IMR-90 (cell line): ENCODE data around the gene CALCOCO1.

Experiments
- CTCF ChIP-seq: conservative IDR thresholded peaks from 2 replicates; pipeline ENCODE4 v1.5.1; 2012; ENCODE audit warnings: mild to moderate bottlenecking, low read depth, low read length, improper control_type of control experiment
- ELK1 ChIP-seq: fragments of 150-350 bp; IDR thresholded peaks from 2 replicates; pipeline ENCODE4 v1.6.1; 2016; ENCODE audit warnings: low read depth, mild to moderate bottlenecking, low read length, moderate library complexity, borderline replicate concordance
- NFE2L2 ChIP-seq: fragments of 150-350 bp; IDR thresholded peaks from 2 replicates; pipeline ENCODE4 v1.6.1; 2016; ENCODE audit warnings: low read depth, mild to moderate bottlenecking, low read length
- POLR2A ChIP-seq: IDR thresholded peaks from 2 replicates; pipeline ENCODE4 v1.6.1; 2012; ENCODE audit warnings: mild to moderate bottlenecking, low read depth, low read length
- RCOR1 ChIP-seq: IDR thresholded peaks from 2 replicates; pipeline ENCODE4 v1.6.1; 2012; ENCODE audit warnings: mild to moderate bottlenecking, low read length, improper control_type of control experiment; ENCODE audit not compliant: insufficient replicate concordance
- TF ChIP-seq, protein P1 (sequence below): fragments of 150-350 bp; IDR thresholded peaks from 2 replicates; pipeline ENCODE4 v1.6.1; 2017; ENCODE audit warnings: mild to moderate bottlenecking, antibody characterized with exemption, low read length, low read depth

DNA sequence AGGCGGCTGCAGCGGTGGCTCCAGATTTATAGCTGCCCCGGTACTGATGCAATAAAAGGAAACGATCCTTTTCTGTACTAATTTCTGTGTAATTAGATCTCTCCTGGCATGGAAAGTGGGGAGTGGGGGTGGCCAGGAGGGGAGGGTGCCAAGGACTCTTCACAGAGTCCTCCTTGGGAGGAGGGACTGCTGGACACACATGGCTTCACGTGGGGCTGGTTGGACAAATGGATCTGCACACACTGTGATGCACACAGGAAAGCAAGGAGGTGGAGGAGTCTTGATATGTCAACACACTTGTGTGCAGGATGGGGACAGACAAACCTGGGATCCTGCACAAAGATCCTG lies 27.6 kb downstream of the CALCOCO1 start:
- TF ChIP-seq CTCF (no peak), POLR2A (no peak), ELK1 (no peak), RCOR1 (no peak), NFE2L2 (no peak)
- TF ChIP-seq, protein P1, sequence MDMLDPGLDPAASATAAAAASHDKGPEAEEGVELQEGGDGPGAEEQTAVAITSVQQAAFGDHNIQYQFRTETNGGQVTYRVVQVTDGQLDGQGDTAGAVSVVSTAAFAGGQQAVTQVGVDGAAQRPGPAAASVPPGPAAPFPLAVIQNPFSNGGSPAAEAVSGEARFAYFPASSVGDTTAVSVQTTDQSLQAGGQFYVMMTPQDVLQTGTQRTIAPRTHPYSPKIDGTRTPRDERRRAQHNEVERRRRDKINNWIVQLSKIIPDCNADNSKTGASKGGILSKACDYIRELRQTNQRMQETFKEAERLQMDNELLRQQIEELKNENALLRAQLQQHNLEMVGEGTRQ, result no peak
